ENCODE measurements around the gene PXYLP1.

DNA sequence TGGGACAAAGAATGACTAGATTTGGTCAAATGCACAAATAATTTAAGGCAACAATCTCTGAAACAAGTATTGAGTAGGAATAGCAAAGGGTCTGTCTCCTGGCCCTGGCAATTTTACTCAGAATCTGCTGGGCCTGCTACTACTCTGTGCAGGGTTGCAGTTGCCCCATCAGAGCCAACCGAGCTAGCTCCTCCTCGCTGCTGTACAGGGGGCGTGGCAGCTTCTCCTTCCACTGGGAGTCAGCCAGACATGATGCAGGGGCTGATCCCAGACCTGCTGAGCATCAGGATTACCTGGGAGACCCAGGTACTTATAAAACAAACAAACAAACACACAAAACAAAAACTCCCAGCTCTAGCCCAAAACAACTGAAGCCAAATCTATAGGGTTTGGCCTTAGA is 30.5 kb upstream of the PXYLP1 start:
- TF ChIP-seq TARDBP (IDR thresholded peaks at IDR 0.05) (no peak), NFRKB (IDR thresholded peaks at IDR 0.05) (no peak), SUZ12 (IDR thresholded peaks at IDR 0.05) (no peak), BHLHE40 (IDR thresholded peaks at IDR 0.05; ENCODE audit: borderline replicate concordance) (no peak), L3MBTL2 (conservative IDR thresholded peaks at IDR 0.05) (no peak), FOXA1 (IDR thresholded peaks at IDR 0.05) (no peak), ELF4 (IDR thresholded peaks at IDR 0.05) (no peak), FOXK2 (IDR thresholded peaks at IDR 0.05) (no peak)

All from HEK293T (cell line).